Stimulated activated CD4-positive, alpha-beta T cell treated with anti-CD3 and anti-CD28 coated beads, Interleukin-15, amount 100 ng/mL, for 48 hours (primary cell): Measurements from ENCODE around the gene EPHA2.
"Not testable (repeated sequence)": the region's sequence is repeated elsewhere in the genome, so short reads cannot be mapped to it uniquely, and the experiment has no call there.

Experiments
- DNase-seq, 2 donors: peaks; one replicate each; pipeline ENCODE4 v3.0.0-alpha.2; 2020; ENCODE audit warnings: low read depth in 2 of 2

The EPHA2 gene

GRCh38 chr1:16183765-16184556, 28.1 kb upstream of the EPHA2 start:
- DNase-seq = no peak

GRCh38 chr1:16183179-16183578, 27.3 kb upstream of the EPHA2 start:
- DNase-seq = no peak

- DNase-seq = no peak
These were observed 26.2 kb upstream of the EPHA2 start for GRCh38 chr1:16181887-16182719.

DNA sequence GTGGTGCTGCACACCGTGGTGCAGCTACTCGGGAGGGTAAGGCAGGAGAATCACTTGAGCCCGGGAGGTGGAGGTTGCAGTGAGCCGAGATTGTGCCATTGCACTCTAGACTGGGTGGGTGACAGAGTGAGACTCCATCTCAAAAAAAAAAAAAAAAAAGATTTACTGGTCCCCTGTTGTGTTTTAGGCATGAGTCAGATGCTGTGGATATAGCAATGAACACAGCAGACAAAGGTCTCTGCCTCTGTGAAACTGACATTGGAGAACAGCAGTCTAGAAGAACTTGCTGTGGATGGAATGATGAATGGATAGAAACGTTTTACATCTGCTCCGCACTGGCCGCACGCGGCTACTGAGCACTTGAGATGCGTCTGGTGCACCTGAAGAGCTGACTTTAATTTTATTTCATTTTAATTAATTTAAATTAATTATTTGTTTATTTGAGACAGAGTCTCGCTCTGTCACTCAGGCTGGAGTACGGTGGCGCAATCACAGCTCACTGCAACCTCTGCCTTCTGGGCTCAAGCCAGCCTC, 24.5 kb upstream of the EPHA2 start:
- DNase-seq = no peak

GRCh38 chr1:16178596-16179497, 23.0 kb upstream of the EPHA2 start:
- no peak for DNase-seq

DNA sequence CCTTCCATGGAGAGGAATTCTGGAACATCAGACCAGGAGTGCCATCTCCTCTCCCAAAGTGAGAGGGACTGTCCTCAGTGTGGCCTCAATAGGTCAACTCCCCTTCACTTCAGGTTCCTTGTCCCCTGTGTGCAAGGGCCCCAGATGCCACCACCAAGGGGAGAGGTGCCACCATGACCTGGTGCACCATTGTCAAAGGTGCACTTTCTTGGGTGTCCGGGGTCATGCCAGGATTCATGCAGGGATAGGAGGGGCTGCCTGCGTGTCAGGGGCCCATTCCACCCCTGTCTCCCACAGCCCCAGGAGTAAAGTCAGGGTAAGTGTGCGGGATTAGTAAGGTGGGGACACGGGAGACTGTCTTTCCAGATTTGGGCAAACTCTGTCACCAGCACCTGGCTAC, 21.4 kb upstream of the EPHA2 start:
- no peak for DNase-seq

GRCh38 chr1:16176653-16177052, 20.8 kb upstream of the EPHA2 start:
- DNase-seq = no peak

DNA sequence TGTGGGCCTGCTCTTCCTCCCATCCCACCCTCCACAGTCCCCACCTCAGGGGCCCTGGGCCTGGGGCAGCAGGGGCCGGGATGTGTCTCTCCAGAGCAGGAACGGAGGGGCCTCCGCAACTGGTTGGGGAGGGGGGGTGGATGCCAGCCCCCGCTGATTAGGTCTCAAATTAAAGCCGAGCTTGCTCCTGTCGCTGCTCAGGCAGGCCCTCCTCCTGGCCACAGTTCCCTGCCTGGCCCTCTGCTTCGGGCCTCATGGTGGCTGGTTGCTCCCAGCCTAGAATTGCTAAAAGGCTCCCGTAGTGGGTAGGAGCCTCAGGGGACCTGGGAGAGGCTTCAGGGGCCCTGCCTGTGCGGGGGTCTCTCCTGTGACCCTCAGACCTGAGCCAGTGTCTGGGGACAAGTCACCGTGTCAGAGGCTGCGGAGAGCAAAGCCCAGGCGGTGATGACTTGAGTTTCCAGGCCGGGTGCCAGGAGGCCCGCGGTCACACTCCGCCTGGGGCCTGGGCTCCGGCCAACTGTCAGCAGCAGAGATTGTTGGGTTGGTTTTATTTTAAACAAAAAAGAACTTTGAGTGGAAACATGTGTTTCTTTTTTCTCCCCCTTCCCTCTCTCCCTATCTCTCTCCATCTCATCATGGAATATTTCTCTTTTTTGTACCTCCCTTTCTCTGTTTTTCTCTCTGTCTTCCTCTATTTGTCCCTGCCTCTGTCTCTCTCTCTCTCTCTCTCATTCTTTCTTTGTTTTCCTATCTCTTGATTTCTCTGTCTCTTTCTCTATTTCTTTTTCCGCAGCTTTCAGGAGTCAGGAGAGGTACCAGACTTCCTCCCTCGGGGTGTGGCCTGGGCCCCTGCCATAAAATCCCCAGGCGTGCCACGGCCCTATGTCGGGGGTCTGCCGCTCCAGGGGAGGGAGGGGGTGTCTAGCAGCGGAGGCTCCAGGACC, 20.0 kb upstream of the EPHA2 start:
- DNase-seq = no peak

GRCh38 chr1:16174886-16175598, 19.2 kb upstream of the EPHA2 start:
- DNase-seq = no peak

DNA sequence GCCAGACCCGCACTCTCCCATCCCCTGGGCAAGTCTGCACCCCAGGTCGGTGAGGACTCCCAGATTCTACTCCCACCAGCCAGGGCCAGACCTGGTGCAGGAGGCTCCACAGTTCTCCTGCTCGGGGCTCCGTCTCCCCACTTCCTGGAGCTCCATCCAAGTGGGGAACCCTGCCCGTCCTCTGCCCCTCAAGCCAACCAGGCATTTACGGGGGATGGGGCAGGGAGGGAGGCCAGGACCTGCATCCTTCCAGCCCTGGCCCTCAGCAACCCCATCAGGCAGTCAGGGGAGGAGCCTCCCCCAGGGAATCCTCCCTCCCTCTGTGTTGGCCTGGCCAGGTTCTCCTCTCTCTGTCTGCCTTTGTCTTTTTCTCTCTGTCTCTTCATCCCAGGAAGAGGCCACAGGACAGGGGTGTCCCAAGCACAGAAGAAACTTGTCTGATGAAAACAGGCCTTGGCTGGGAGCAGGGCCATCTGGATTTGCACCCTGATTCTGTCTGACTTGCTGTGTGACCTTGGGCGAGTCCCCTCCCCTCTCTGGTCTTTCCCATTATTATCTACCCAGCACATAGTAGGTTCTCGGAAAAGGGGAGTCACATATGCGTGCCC, 18.5 kb upstream of the EPHA2 start:
- no peak for DNase-seq

- no peak for DNase-seq
These were observed 17.8 kb upstream of the EPHA2 start for GRCh38 chr1:16173447-16174260.

- no peak for DNase-seq
These were observed 17.1 kb upstream of the EPHA2 start for GRCh38 chr1:16172964-16173446.

DNA sequence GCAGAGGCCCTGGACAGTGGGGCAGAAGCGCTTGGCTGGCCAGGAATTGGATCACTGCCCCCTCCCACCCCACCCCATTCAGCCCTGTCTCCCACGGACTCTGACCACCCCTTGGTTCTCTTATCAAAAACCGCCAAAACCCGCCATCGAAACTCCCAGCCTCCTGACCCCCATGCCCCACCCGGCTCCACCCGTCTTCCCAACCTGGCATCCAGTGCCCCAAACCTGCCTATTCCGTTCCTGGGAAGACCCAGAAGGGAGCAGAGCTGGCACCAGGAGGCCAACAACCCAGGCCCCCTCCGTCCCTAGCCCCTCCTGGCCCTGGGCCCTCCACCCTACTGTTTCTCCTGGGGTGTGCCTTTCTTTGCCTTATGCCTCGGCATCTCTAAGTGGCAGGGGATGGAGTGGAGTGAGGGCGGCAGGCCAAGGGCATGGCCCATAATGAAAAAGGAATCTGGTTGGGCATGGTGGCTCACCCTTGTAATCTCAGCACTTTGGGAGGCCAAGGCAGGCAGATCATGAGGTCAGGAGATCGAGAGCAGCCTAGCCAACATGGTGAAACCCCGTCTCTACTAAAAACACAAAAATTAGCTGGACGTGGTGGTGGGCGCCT, 16.5 kb upstream of the EPHA2 start:
- no peak for DNase-seq

- DNase-seq = no peak
These were observed 15.7 kb upstream of the EPHA2 start for GRCh38 chr1:16171314-16172151.

GRCh38 chr1:16170283-16170673, 14.4 kb upstream of the EPHA2 start:
- DNase-seq = no peak

- DNase-seq = no peak
These were observed 12.9 kb upstream of the EPHA2 start for GRCh38 chr1:16168622-16169360.

DNA sequence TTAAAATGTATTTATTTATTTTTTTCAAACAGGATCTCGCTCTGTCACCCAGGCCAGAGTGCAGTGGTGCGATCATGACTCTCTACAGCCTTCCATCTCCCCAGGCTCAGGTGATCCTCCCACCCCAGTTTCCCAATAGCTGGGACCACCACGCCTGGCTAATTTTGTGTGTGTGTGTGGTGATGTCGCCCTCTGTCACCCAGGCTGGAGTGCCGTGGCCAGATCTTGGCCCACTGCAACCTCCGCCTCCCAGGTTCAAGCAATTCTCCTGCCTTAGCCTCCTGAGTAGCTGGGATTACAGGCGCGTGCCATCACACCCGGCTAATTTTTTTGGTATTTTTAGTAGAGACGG, 12.3 kb upstream of the EPHA2 start:
- not testable (repeated sequence) for DNase-seq
